Mesodermal cell (in vitro differentiated cells): ENCODE measurements around the gene ARHGEF28.

Experiments
- H3K27ac ChIP-seq: 2 replicates; pipeline ENCODE4 v1.7.0; 2013; ENCODE audit warnings: mild to moderate bottlenecking, low read depth, low read length, moderate library complexity; ENCODE audit not compliant: severe bottlenecking
- H3K36me3 ChIP-seq: 2 replicates; pipeline ENCODE4 v1.7.1; 2013; ENCODE audit warnings: mild to moderate bottlenecking, low read length, moderate library complexity; ENCODE audit not compliant: control insufficient read depth, insufficient read depth
- H3K4me1 ChIP-seq: one replicate; pipeline ENCODE4 v1.7.1; 2013; ENCODE audit warnings: mild to moderate bottlenecking, low read length; ENCODE audit not compliant: insufficient read depth, control insufficient read depth, poor library complexity, severe bottlenecking
- H3K4me3 ChIP-seq: 2 replicates; pipeline ENCODE4 v1.7.0; 2013; ENCODE audit warnings: low read length, control low read depth, mild to moderate bottlenecking; ENCODE audit not compliant: insufficient read depth, poor library complexity, severe bottlenecking; ENCODE audit errors: extremely low read depth
- H3K9me3 ChIP-seq: 2 replicates; pipeline ENCODE4 v1.7.1; 2013; ENCODE audit warnings: mild to moderate bottlenecking, low read length, moderate library complexity; ENCODE audit not compliant: control insufficient read depth
- WGBS, 2 experiments: methylation state at CpG; one replicate each; pipeline ENCODE4 v1.1.5; 2013; ENCODE audit warnings: missing lambda C conversion rate in 2 of 2; ENCODE audit not compliant: insufficient coverage in 2 of 2; 5-methylcytosine and 5-hydroxymethylcytosine counted together

Gene ARHGEF28

GRCh38 chr5:73964352-73964865 is 338.4 kb downstream of the ARHGEF28 start:
- Histone ChIP-seq H3K9me3 (no peaks in the 10 kb centered on the region), H3K27ac (no peak overlapping the region), H3K4me3 (no peak overlapping the region), H3K4me1 (peaks cover 15% of the 10 kb centered on the region), H3K36me3 (no peaks in the 10 kb centered on the region)
- 100% methylated on average over 1 of the region's 3 CpGs; no CpG with 5 or more reads in 1 of the 2 experiments for WGBS, 2 experiments

- WGBS, 2 experiments = 100% methylated on average over 1 of the region's 3 CpGs; no CpG with 5 or more reads in 1 of the 2 experiments
- no peak overlapping the region for H3K27ac ChIP-seq
- no peaks in the 10 kb centered on the region for H3K9me3 ChIP-seq
- no peaks in the 10 kb centered on the region for H3K36me3 ChIP-seq
- no peak overlapping the region for H3K4me3 ChIP-seq
- peaks cover 17% of the 10 kb centered on the region for H3K4me1 ChIP-seq
These were observed 340.5 kb downstream of the ARHGEF28 start for GRCh38 chr5:73966451-73966850.

GRCh38 chr5:73967347-73967746 is 341.4 kb downstream of the ARHGEF28 start:
- H3K4me1 ChIP-seq = peaks cover 17% of the 10 kb centered on the region
- H3K4me3 ChIP-seq = no peak overlapping the region
- WGBS, 2 experiments = 100% methylated on average over 1 of the region's 3 CpGs
- H3K9me3 ChIP-seq = no peaks in the 10 kb centered on the region
- H3K27ac ChIP-seq = no peak overlapping the region
- H3K36me3 ChIP-seq = no peaks in the 10 kb centered on the region

GRCh38 chr5:73968246-73968645 is 342.2 kb downstream of the ARHGEF28 start:
- no peak overlapping the region for H3K4me3 ChIP-seq
- no peaks in the 10 kb centered on the region for H3K36me3 ChIP-seq
- no CpG with 5 or more reads among the region's 2 CpGs for WGBS, 2 experiments
- peaks cover 17% of the 10 kb centered on the region for H3K4me1 ChIP-seq
- H3K9me3 ChIP-seq = no peaks in the 10 kb centered on the region
- no peak overlapping the region for H3K27ac ChIP-seq

GRCh38 chr5:73968729-73969128 is 342.7 kb downstream of the ARHGEF28 start:
- Histone ChIP-seq H3K4me1 (peaks cover 17% of the 10 kb centered on the region), H3K9me3 (no peaks in the 10 kb centered on the region), H3K4me3 (no peak overlapping the region), H3K27ac (no peak overlapping the region), H3K36me3 (no peaks in the 10 kb centered on the region)
- WGBS, 2 experiments = 58 to 85% methylated on average over 4 to 7 of the region's 8 CpGs

- H3K9me3 ChIP-seq = no peaks in the 10 kb centered on the region
- no peak overlapping the region for H3K27ac ChIP-seq
- no peaks in the 10 kb centered on the region for H3K36me3 ChIP-seq
- no peak overlapping the region for H3K4me3 ChIP-seq
- H3K4me1 ChIP-seq = peaks cover 17% of the 10 kb centered on the region
- WGBS, 2 experiments = 23 to 45% methylated on average over 1 to 2 of the region's 5 CpGs
These were observed 343.4 kb downstream of the ARHGEF28 start for GRCh38 chr5:73969195-73970036.

- Histone ChIP-seq H3K36me3 (no peaks in the 10 kb centered on the region), H3K9me3 (no peaks in the 10 kb centered on the region), H3K4me3 (no peak overlapping the region), H3K27ac (no peak overlapping the region), H3K4me1 (peaks cover 17% of the 10 kb centered on the region)
- 96 to 100% methylated on average over 2 to 4 of the region's 4 CpGs for WGBS, 2 experiments
These were observed 345.3 kb downstream of the ARHGEF28 start for GRCh38 chr5:73971326-73971725.

- H3K4me3 ChIP-seq = no peak overlapping the region
- H3K27ac ChIP-seq = no peak overlapping the region
- no peaks in the 10 kb centered on the region for H3K9me3 ChIP-seq
- 78 to 97% methylated on average over 2 of the region's 3 CpGs for WGBS, 2 experiments
- no peaks in the 10 kb centered on the region for H3K36me3 ChIP-seq
- peaks cover 13% of the 10 kb centered on the region for H3K4me1 ChIP-seq
These were observed 347.1 kb downstream of the ARHGEF28 start for GRCh38 chr5:73973135-73973534.

GRCh38 chr5:73974871-73975360 is 348.9 kb downstream of the ARHGEF28 start:
- no peak overlapping the region for H3K27ac ChIP-seq
- H3K4me1 ChIP-seq = no peaks in the 10 kb centered on the region
- H3K4me3 ChIP-seq = no peak overlapping the region
- no peaks in the 10 kb centered on the region for H3K9me3 ChIP-seq
- H3K36me3 ChIP-seq = no peaks in the 10 kb centered on the region
- 74 to 84% methylated on average over 3 to 4 of the region's 4 CpGs for WGBS, 2 experiments

- H3K4me3 ChIP-seq = no peak overlapping the region
- no peak overlapping the region for H3K27ac ChIP-seq
- WGBS, 2 experiments = 80 to 100% methylated on average over 1 to 2 of the region's 4 CpGs
- H3K36me3 ChIP-seq = no peaks in the 10 kb centered on the region
- H3K9me3 ChIP-seq = no peaks in the 10 kb centered on the region
- no peaks in the 10 kb centered on the region for H3K4me1 ChIP-seq
These were observed 349.8 kb downstream of the ARHGEF28 start for GRCh38 chr5:73975845-73976244.

- no peaks in the 10 kb centered on the region for H3K36me3 ChIP-seq
- no peak overlapping the region for H3K4me3 ChIP-seq
- no peak overlapping the region for H3K27ac ChIP-seq
- no peaks in the 10 kb centered on the region for H3K9me3 ChIP-seq
- WGBS, 2 experiments = no CpG with 5 or more reads among the region's 1 CpG
- no peaks in the 10 kb centered on the region for H3K4me1 ChIP-seq
These were observed 351.1 kb downstream of the ARHGEF28 start for GRCh38 chr5:73977146-73977545.
